ENCODE measurements around the gene HTR6.

Gene HTR6

GRCh38 chr1:19728413-19729145, 63.9 kb downstream of the HTR6 start:
- DNase-seq = no peak

- no peak for DNase-seq
Measured at GRCh38 chr1:19730232-19730631, 65.6 kb downstream of the HTR6 start.
